GM18502 (cell line): ENCODE data around the gene TSC2.

Source experiments
- ATAC-seq: cut with Tn5 transposase; IDR thresholded peaks from one replicate; pipeline ENCODE4 v1.9.1; 2021; ENCODE audit warnings: mild to moderate bottlenecking; ENCODE audit not compliant: unreplicated experiment, poor library complexity

Gene TSC2

DNA sequence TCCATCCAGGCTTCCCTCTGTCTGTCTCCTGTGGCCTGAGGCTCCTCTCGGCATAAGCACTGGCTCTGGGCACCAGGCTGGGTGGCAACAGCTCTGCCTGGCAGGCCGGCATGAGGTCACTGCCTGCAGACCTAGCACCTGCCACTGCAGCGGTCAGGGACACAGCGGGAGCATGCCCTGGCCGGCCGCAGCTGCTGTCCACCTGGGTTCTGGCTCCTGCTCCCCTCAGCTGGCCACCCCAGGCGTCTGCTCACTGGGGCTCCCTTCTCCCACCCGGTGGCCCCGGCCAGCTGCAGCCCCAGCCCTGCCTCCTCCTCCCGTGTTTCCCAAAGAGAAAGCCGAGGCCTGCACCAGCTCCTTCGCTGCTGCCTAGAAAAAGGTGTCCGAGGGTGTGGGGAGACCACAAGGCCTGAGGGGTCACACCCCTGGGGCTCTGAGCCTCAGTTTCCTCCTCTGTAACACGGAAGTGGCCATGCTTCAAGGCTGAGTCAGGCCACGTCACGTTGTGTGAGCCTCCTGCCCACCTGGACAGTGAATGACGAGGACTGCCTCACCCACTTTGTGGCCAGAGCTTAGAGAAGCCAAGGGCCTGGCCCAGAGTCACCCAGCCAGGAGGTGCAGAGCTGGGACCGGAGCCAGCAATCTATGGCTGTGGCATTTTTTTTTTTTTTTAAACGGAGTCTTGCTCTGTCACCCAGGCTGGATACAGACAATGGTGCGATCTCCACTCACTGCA lies 6.8 kb upstream of the TSC2 start:
- ATAC-seq, result no peak

DNA sequence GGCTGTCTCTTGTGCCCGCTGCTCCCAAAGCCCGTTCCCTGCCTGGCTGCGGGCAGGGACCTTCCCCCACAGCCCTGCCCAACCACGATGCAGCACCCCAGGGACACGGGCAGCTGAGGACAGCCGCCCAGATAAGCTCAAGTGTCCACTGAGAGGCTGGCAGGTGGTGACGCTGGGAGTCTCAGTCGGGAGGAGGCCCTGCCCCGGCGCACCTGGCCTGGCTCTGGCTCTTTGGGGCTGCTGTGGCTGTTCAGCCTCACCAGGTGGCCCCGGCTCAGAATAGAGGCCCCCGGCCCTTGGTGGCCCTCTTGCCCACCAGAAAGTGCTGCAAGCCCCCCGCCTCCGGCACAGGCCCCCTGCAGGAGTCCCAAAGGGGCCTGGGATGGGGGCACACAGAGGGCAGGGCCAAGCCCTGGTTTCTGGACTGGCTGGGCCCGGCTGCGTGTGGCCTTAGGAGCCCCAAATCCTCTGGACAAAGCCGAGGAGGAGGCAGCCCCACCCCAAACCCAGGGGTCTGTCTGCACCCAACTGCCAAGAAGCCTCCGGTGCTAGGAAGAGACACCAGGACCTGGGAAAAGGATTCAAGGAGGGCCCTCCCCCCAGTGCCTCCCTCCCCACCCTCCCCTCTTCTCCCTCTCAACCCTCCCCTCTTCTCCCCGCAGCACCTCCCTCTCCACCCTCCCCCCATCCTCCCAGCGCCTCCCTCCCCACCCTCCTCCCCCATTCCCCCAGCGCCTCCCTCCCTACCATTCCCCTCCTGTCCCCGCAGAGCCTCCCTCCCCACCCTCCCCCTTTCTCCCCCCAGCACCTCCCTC lies 5.4 kb upstream of the TSC2 start:
- ATAC-seq, result no peak

DNA sequence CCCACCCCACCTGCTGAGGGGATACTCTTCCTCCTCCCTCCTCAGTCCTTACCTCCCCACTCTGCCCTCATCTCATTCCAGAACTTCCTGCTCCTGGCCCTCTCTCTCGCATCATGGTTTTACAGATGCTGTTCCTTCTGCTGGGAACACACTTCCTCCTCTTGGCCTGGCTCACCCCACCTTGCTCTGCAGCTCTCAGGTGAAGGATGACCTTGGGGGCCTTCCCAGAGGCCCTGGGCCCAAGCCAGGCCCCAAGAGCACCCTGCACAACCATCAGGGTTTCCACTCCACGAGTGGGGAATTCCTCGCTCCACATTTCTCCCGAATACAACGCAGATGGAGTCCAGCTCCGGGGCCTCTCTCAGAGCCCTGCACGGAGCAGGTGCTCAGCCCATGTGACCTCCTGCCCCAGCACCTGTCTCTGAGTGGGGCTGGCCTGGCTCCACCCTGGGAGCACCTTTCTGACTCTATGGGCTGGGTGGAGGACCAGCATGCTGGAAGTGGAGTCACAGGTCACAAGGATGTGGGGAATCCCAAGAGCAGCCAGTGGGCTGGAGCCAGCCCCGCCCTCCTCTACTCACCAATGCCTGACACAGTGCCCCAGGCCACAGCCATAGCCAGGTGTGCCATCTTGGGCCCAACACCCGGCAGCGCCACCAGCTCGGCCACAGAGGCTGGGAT lies 4.7 kb upstream of the TSC2 start:
- no peak for ATAC-seq

DNA sequence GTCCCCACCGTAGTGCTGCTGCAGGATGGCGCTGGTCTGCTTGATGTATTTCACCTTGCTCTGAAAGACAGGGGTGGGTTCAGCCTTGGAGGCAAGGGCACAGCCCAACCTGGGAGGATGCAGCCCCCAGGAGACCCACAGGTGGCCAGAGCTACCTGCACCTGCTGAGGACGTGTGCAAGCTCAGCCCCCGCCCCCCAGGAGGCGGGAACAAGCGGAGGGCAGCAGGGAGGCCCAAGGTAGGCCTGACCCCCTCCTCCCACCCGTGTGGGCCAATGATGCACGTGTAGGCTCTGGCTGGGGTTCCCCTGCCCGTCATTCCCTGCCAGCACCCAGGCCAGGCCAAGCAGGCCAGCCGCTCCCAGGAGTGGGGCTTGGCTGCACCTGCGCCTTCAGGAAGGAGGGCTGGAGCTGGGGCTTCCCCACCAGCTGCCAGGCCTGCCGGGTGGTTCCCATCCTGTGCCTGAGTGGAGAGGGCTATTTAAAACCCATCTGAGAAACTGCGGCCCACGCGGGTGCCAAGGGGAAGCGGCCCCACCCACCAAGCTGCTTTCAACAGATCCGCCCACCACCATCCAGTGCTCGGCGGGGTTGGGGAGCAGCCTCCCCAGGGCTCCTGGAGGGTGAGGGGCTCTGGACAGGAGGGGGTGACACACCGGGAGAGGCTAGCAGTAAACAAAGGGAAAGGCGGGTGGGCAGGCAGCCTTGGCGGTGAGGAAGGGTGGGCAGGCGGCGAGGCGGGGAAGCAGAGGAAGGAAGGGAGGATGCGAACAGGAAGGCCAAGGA lies 3.9 kb upstream of the TSC2 start:
- no peak for ATAC-seq

DNA sequence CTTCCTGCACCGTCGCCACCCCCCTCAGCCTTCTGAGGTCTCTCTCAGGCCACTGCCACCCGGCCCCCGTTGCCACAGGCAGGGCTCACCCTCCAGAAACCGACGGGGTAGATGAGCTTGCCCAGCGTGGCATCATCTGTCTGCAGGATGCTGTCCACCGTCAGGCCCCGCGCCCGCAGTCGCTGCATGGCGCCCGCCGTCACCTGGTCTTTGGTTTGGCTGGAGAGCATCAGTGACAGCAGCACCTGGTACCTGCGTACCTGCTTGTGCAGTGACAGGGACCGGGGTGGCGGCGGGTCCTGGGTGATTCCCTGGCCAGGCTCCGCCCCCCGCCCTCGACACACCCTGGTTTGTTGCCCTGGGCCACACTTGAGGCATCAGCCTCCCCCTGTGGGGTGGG lies 3.2 kb upstream of the TSC2 start:
- no peak for ATAC-seq

DNA sequence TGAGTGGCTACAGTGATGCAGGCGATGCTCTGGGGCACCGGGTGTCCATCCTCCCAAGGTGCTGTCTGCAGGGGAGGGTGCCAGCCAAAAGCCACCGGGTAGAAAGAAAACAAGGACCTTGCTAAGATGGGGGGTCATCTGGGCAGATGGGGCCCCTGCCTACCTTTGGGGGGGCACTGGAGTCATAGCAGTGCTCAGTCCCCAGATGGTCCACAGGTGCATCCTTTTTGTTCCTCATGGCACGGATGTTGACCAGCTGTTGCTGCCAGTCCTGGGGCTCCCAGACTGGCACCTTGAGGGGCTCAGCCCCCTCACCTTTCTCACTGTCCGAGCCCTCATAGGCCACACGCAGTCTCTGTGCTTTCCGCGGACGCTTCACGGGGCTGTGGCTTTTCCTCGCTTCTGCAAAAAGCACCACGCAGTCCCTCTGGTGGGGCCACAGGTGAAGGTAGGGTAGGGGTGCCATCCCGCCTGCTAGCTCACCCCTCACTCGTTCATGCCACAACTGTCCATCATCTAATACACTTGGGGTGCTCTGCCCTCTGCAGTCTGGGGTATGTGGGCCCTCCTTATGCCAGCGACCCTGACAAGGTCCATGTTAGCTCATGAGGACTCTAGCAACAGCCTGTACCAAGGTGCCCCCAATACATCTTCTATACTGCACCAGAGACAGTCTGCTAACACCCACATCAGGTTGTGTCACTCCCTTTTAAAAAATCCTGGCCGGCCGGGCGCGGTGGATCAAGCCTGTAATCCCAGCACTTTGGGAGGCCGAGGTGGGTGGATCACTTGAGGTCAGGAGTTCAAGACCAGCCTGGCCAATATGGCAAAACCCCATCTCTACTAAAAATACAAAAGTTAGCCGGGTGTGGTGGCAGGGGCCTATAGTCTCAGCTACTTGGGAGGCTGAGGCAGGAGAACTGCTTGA lies 1.6 kb upstream of the TSC2 start:
- no peak for ATAC-seq

DNA sequence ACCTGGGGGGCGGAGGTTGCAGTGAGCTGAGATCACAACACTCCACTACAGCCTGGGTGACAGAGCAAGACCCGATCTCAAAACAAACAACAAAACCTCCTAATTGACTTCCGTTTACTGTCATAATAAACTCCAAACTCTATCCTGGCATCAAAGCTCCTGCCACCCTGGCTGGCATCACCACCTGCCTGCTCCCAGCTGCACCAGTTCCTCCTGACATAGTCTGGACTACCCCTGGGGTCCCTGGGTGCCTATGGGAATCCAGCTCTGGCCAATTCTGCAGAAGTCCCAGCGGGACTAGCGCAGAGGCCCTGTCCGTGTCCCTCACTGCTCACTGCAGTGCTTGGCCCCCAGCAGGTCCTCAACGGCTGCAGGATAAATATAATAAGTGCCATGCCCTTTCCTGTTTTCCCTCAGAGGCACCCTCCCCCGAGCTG lies 874 bp upstream of the TSC2 start:
- ATAC-seq, result no peak

DNA sequence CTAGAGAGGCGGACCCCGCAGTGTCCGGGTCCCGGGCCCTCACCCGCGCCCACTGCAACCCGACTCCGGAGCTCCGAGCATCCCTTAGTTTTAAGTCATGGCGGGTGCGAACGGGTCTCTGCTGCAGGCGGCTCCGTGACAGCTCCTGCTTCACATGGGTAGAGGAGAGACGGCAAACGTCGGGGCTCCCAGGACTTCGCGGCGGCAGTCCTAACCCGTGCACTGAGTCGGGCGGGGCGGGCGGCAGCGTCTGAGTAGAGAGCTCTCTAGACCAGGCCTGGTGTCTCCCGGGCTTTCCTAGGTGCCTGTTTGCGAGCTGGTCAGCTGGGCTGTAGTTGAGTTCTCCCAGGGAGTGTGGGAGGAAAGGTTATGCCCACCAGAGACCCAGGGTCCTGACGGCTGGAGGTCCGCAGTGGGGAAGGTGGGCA lies 345 bp downstream of the TSC2 start:
- ATAC-seq, result no peak

DNA sequence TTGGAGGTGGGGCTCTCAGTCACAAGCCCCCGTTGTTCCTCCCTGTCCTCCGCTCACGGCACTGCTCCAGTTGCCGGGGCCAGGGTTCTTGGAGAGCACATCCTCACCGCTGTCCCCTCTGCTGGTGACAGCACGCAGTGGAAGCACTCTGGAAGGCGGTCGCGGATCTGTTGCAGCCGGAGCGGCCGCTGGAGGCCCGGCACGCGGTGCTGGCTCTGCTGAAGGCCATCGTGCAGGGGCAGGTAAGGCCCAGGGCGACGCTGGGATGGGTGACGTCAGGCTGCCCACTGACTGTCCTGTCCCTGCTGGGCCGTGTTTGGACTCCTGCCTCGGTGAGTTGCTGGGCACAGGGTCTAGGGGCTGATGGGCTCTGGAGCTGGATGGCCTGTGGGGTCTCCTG lies 5.4 kb downstream of the TSC2 start:
- no peak for ATAC-seq

DNA sequence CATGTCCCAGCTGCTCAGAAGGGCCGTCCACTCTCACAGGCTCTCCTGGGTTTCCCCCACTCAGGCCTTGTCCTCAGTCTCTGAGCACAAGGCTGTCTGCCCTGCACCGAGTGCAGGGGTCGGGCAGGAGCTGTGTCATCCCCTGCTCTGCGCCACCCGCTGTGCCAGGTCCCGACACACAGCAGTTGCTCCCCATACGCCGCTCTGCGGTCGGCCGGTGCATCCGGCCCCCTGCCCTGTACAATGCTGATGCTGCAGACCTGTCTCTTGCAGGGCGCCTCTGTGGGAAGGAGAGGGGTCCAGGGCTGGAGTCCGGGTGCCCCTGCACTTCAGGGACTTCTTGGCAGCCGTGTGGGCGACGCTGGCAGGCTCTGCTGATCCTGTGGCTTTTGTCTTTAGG lies 6.1 kb downstream of the TSC2 start:
- ATAC-seq, result no peak

DNA sequence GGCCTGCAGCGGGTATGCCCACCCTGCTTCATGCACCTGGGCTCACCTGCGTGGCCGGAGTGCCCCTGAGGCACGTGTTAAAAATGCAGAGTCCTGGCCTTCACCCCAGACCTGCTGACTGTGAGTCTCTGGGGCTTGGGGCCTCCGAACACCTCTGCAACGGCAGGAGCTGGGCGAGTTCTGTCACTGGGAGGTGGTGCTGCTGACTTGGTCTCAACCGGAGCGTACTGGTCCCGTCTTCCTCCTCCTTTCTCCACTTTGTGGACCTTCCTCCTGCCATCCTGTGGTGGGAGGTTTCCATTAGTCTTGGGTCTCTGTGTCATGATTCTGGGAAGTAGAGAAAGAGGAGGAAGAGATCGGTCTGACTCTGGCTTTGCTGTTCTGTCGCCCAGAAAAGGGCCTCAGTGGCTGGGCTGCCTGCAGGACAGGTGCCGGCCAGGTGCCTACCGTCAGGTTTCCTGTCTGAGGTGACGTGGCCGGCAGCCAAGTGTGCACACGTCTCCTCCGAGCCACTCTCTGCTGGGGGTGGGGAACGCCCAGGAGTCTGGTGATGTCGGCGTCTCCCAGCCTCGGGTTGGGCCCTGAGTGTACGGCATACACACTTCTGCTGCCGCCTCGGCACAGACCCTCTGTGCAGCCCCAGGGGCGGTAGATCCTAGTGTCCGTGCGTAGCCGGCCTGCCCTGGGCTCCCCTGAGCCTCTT lies 6.9 kb downstream of the TSC2 start:
- no peak for ATAC-seq

DNA sequence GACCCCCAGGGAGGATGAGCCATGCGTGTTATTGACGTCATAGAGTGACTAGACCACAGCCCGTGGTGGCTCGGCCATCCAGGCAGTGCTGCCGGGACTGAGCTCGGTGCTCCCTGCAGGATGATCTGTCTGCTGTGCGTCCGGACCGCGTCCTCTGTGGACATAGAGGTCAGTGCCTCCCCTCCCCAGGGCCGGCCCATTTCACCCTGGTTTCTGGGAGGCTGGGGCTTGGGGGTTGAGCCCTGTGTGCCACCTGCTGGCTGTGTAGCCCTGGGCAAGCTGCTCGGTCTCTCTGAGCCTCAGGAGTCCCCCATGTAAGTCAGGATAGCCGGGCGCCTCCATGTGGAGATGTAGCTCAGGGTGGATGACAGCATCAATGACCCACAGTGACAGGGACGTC lies 8.3 kb downstream of the TSC2 start:
- no peak for ATAC-seq

DNA sequence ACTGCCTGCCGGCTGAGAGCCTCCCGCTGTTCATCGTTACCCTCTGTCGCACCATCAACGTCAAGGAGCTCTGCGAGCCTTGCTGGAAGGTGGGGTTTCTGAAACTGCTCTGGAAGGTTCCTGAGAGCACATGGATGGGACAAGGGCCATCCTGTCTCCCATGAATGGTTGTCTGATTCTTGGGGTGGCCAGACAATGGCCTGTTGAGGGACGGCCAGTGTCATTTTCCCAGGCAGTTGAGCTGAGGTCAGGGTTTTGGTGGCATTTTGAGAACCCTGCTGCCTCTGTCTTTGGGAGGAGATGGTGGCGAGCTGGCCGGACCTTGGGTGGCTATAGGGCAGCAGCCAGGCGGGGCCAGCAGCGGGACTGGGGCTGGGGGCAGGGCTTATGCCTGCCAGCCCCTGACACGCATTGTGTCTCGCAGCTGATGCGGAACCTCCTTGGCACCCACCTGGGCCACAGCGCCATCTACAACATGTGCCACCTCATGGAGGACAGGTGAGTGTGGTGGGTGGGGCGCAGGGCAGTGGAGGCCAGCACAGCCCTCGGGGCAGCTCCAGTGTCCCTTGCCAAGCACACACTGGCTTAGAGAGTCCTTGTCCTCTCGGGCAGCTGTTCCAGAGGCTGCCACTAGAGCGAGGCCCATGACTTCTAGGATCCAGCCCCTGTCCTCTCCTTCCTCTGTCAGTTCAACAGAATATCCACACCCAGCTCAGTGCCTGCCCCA lies 9.1 kb downstream of the TSC2 start:
- ATAC-seq, result no peak

DNA sequence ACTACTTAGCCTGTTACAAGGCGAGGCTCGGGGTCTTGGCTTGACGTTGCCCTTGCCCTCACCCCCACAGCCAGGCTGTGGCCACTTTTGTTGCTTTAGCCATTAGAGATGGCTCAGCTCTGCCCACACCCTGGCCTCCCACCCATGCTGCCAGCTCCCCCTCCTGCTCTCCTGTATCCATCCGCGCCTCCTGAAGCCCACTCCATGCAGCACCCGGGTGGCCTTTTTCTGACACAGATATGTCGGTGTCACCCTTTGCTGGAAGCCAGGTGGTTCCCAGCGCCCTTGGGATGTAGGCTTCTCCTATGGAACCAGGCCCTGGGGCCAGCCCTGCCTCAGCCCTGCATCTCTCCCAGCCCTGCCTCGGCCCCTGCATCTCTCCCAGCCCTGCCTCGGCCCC lies 9.7 kb downstream of the TSC2 start:
- ATAC-seq, result no peak

DNA sequence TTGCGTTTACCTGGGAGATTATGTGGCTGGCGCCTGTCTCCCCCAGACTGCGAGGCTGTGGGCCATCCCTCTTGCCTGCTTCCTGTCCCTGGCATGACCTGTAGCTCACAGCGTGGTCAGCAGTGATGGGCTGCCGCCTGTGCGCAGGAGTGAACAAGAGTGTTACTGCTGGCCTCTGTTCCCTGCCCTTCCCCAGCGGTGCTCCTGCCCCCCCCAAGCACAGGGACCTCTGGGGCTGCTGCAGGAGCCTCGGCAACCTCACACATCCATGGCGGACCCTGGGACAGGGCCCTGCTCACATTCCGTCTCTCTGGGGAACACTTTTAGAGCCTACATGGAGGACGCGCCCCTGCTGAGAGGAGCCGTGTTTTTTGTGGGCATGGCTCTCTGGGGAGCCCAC lies 10.6 kb downstream of the TSC2 start:
- no peak for ATAC-seq

DNA sequence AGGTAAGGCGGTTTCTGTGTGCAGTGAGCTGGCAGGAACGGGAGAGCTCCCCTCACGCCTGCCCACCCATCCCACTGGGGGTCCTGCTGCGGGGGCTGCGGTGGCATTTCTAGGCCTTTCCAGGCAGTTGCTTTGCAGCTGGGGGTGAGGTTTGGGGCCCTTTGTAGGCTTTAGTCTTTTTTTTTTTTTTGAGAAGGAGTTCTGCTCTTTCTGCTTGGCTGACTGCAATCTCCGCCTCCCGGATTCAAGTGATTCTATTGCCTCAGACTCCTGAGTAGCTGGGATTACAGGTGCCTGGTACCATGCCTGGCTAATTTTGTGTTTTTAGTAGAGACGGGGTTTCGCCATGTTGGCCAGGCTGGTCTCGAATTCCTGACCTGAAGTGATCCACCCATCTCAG lies 11.1 kb downstream of the TSC2 start:
- no peak for ATAC-seq

DNA sequence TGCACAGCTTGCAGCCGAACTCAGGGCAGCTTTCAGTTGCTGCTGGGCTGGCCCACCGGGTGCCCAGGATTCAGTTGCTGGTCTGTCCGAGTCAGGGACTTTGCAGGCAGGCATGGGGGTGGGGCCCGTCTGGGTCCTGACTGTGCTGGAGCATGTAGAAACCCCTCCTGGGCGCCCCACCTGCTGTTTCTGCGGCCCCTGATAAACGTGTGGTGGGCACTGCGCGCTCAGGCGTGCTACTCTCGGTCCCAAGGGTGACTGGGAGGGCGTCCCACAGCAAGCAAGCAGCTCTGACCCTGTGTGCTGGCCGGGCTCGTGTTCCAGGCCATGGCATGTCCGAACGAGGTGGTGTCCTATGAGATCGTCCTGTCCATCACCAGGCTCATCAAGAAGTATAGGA lies 12.6 kb downstream of the TSC2 start:
- no peak for ATAC-seq

DNA sequence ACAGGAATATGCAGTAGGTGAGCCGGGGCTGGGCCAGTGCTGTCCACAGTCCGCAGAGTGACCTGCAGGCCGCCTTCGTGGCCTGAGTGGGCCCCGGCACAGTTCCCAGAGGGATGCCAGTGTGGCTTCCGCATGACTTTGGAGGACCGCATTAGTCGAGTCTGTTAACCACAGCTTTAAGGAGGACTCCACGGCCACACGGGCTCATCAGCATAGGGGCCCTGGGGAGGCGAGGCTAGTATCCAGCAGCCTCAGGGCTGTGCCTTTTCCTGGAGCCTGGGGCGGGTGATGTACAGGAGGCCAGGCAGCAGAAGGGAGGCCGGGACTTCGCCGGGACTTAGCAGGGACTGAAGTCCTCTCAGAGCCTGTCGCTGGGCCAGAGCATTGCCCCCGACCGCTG lies 13.2 kb downstream of the TSC2 start:
- no peak for ATAC-seq
